K562 (cell line): ENCODE data around the gene PRR7. TPM values are rescaled to one million over a fixed set of nuclear protein-coding genes. Genes with fewer than 3 reads are reported as not detected.

Experiments used
- CBFA2T3 ChIP-seq: fragments of 450-650 bp; IDR thresholded peaks from 2 replicates; pipeline ENCODE4 v1.6.1; 2017
- CREB1 ChIP-seq, 2 experiments: sonication (generic) in 1 of 2; formaldehyde crosslinking in 1 of 2; IDR thresholded peaks; 2 replicates each; pipeline versions ENCODE4 v1.6.1 to v1.8.0; 2012 to 2022; ENCODE audit warnings: inconsistent platforms in 1 of 2, mild to moderate bottlenecking in 1 of 2, missing genetic modification reagents in 1 of 2, moderate library complexity in 1 of 2
- CREBBP ChIP-seq: IDR thresholded peaks from one replicate; pipeline ENCODE4 v1.6.1; 2012; ENCODE audit warnings: low read depth, mild to moderate bottlenecking, control low read depth, inconsistent platforms, low read length
- FOXP1 ChIP-seq: sonication (generic); formaldehyde crosslinking; IDR thresholded peaks from 2 replicates; pipeline ENCODE4 v1.8.0; 2022; ENCODE audit warnings: mild to moderate bottlenecking, missing genetic modification reagents
- HDAC3 ChIP-seq: fragments of 450-650 bp; IDR thresholded peaks from 2 replicates; pipeline ENCODE4 v1.6.1; 2018; ENCODE audit warnings: borderline replicate concordance, mild to moderate bottlenecking, moderate library complexity; ENCODE audit not compliant: partially characterized antibody
- NCOA1 ChIP-seq: fragments of 450-650 bp; IDR thresholded peaks from 2 replicates; pipeline ENCODE4 v1.6.1; 2016; ENCODE audit warnings: low read depth
- NR1H2 ChIP-seq: sonication (generic); formaldehyde crosslinking; IDR thresholded peaks from 2 replicates; pipeline ENCODE4 v1.4.0; 2020; ENCODE audit warnings: mild to moderate bottlenecking, missing genetic modification reagents
- NUFIP1 ChIP-seq: fragments of 450-650 bp; IDR thresholded peaks from 2 replicates; pipeline ENCODE4 v1.6.1; 2018; ENCODE audit not compliant: partially characterized antibody
- RBM39 ChIP-seq: fragments of 200-400 bp; formaldehyde crosslinking; optimal IDR thresholded peaks from 2 replicates; pipeline ENCODE3; 2018; ENCODE audit warnings: low read depth, low read length
- SREBF1 ChIP-seq: fragments of 150-350 bp; IDR thresholded peaks from 2 replicates; pipeline ENCODE4 v1.6.1; 2014; ENCODE audit warnings: antibody characterized with exemption, low read depth, low read length, borderline replicate concordance
- TSC22D4 ChIP-seq: fragments of 450-650 bp; IDR thresholded peaks from 2 replicates; pipeline ENCODE4 v1.6.1; 2016; ENCODE audit warnings: missing genetic modification characterization, missing biosample characterization, control low read depth
- ZNF695 ChIP-seq: fragments of 450-650 bp; formaldehyde crosslinking; IDR thresholded peaks from 2 replicates; pipeline ENCODE4 v1.4.0; 2020; ENCODE audit warnings: mild to moderate bottlenecking, moderate library complexity
- ZNF76 ChIP-seq: fragments of 250-450 bp; sonication (Bioruptor Pico); IDR thresholded peaks from 2 replicates; pipeline ENCODE4 v1.4.0; 2020; ENCODE audit warnings: mild to moderate bottlenecking, moderate library complexity, borderline replicate concordance
- polyA plus RNA-seq, 8 experiments: library from polyadenylated mRNA; depleted of rRNA in 4 of 8; stranded (reverse) in 5 of 8; unstranded in 3 of 8; fragments of >200 nt; fragmentation: Nextera tagmentation in 2 of 8; fragmentation: Illumina TruSeq in 1 of 8; extraction: Ambion mirVana in 2 of 8; extraction: Trizol in 1 of 8; gene quantifications; 2 replicates each; pipeline versions ENCODE4 v1.2.1 to v1.2.3, GENCODE V29; 2011 to 2014; ENCODE audit warnings: inconsistent platforms in 1 of 8, missing spikeins in 1 of 8
- total RNA-seq, 7 experiments: library from RNA; depleted of rRNA in 6 of 7; stranded (reverse); fragments of >200 nt in 6 of 7; fragmentation: Illumina TruSeq in 2 of 7; extraction: Trizol in 2 of 7; gene quantifications; 2 replicates each; pipeline versions ENCODE4 v1.2.1 to v1.2.3, GENCODE V29; 2011 to 2021; ENCODE audit warnings: low replicate concordance in 1 of 7
- TF ChIP-seq, protein P1 (sequence below): sonication (generic); formaldehyde crosslinking; IDR thresholded peaks from 2 replicates; pipeline ENCODE4 v1.8.0; 2022; ENCODE audit warnings: missing genetic modification reagents, mild to moderate bottlenecking, borderline replicate concordance
- TF ChIP-seq, protein P2 (sequence below), 2 experiments: fragments of 250-450 bp in 1 of 2; fragments of 450-650 bp in 1 of 2; sonication (Bioruptor Pico) in 1 of 2; IDR thresholded peaks; 2 replicates each; pipeline versions ENCODE4 v1.6.1 to v1.8.0; 2016 to 2021; ENCODE audit warnings: mild to moderate bottlenecking in 2 of 2, moderate library complexity in 2 of 2, missing compliant biosample characterization in 1 of 2, missing genetic modification characterization in 1 of 2
- TF ChIP-seq, protein P3 (sequence below): fragments of 450-650 bp; IDR thresholded peaks from 2 replicates; pipeline ENCODE4 v1.7.1; 2018; ENCODE audit warnings: mild to moderate bottlenecking, low read depth; ENCODE audit not compliant: partially characterized antibody

PRR7 gene
- total and polyA plus RNA-seq, 9 of the 15 experiments (the other 6 are each of a cell fraction or from before 2014, with no cell fraction given): 0.80 to 11.3 (median 10.4) TPM; not detected in 4

DNA sequence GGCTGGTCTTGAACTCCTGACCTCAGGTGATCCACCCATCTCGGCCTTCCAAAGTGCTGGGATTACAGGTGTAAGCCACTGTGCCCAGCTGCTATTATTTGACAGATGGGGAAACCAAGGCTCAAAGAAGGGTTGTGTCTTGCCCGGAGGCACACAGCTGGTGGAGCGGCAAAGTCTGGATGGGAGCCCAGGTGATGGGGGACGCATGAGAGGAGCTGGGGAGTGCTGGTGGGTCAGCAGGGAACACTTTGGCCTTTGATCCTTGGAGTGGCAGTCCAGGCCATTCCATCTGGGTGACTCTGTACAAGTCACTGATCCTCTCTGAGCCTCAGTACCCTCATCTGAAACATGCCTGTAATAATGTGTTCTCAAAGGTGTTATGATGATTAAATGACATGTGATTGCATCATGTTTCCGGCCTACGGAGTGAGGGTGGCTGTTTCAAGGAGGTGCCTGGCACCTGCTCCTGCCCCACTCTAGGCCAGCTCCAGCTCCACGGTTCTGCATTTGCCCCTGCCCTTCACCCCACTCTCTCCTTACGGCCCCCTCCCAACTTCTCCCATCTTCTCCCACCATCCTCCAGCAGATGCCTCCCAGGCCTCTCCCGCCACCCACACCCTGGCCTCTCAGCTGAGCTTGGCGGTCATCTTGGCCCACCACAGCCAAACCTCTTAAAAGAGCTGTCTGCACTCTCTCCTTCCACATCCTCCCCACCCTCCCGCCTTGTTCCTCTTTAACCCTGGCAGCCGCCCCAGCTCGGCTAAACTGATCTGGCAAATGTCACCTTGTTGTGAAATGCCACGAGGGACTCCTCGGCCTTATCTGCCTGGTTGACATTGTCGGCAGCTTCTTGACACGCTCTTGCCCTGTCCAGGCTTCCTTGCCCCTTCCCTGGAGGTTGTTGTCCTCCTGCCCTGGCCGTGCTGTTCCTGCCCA, 32.4 kb downstream of the PRR7 start (continued):
- TF ChIP-seq, protein P1, sequence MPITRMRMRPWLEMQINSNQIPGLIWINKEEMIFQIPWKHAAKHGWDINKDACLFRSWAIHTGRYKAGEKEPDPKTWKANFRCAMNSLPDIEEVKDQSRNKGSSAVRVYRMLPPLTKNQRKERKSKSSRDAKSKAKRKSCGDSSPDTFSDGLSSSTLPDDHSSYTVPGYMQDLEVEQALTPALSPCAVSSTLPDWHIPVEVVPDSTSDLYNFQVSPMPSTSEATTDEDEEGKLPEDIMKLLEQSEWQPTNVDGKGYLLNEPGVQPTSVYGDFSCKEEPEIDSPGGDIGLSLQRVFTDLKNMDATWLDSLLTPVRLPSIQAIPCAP (CRISPR knock-in tag): no peak
- TF ChIP-seq HDAC3 (no peak), NR1H2 (CRISPR knock-in tag) (no peak), CREBBP (no peak), TSC22D4 (no peak), NUFIP1 (no peak), ZNF695 (CRISPR knock-in tag) (no peak), FOXP1 (CRISPR knock-in tag) (no peak), CREB1 (IDR thresholded peaks at IDR 0.05) (no peak), CREB1 (CRISPR knock-in tag; IDR thresholded peaks at IDR 0.05) (no peak), ZNF76 (CRISPR knock-in tag) (no peak), RBM39 (no peak), CBFA2T3 (no peak), NCOA1 (no peak), SREBF1 (no peak)
- TF ChIP-seq, protein P2, sequence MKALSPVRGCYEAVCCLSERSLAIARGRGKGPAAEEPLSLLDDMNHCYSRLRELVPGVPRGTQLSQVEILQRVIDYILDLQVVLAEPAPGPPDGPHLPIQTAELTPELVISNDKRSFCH (CRISPR knock-in tag; IDR thresholded peaks at IDR 0.05): no peak
- TF ChIP-seq, protein P2 (tag; IDR thresholded peaks at IDR 0.05): no peak
- TF ChIP-seq, protein P3, sequence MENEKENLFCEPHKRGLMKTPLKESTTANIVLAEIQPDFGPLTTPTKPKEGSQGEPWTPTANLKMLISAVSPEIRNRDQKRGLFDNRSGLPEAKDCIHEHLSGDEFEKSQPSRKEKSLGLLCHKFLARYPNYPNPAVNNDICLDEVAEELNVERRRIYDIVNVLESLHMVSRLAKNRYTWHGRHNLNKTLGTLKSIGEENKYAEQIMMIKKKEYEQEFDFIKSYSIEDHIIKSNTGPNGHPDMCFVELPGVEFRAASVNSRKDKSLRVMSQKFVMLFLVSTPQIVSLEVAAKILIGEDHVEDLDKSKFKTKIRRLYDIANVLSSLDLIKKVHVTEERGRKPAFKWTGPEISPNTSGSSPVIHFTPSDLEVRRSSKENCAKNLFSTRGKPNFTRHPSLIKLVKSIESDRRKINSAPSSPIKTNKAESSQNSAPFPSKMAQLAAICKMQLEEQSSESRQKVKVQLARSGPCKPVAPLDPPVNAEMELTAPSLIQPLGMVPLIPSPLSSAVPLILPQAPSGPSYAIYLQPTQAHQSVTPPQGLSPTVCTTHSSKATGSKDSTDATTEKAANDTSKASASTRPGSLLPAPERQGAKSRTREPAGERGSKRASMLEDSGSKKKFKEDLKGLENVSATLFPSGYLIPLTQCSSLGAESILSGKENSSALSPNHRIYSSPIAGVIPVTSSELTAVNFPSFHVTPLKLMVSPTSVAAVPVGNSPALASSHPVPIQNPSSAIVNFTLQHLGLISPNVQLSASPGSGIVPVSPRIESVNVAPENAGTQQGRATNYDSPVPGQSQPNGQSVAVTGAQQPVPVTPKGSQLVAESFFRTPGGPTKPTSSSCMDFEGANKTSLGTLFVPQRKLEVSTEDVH: no peak
